ENCODE measurements around the gene SOX6. TPM values are rescaled to one million over a fixed set of nuclear protein-coding genes. Genes with fewer than 3 reads are reported as not detected.

Gene SOX6
- total and polyA plus RNA-seq, 2 donors (not counting 3 experiments of a cell fraction or from before 2014, with no cell fraction given), result 0.14 to 3.7 TPM

DNA sequence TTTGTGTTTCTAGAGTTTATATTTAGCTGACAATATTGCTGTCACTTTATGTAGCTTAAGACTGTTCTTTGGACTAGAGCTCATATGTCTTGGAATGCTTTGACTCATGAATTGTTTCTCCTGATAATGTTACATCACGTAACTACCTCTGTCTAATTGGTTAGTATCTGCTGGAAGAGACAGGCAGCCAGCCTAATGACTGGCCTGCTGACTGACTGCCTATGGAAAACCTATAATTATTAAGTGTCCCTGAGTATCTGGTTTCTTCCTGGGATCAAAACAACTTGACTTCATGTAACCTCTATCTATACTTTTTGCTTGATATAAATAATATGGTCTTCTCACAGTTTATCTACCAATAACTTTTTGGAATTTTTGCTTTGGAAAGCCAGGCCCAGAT, 9.4 kb downstream of the SOX6 start:
- DNase-seq (ENCODE audit: low read depth, low spot score) (no peak), FAIRE-seq (no peak)
- CTCF ChIA-PET, result no interaction called here

More for the DNA sequence above, 9.4 kb downstream of the SOX6 start:
- H3K4me1 ChIP-seq (ENCODE audit: control insufficient read depth, extremely low read depth, insufficient read depth, low read length), result no peaks in the 10 kb centered on the region
- H3K9me1 ChIP-seq (replicated peaks; ENCODE audit: control insufficient read depth, extremely low read depth, insufficient read depth, low read length), result no peaks in the 10 kb centered on the region
- no peak overlapping the region for H3K27ac ChIP-seq (ENCODE audit: insufficient read depth, low read depth, low read length)
- no peaks in the 10 kb centered on the region for H3K27me3 ChIP-seq (ENCODE audit: control insufficient read depth in 2 of 2, insufficient read depth in 2 of 2, low read length in 2 of 2)
- H3K9ac ChIP-seq (replicated peaks; ENCODE audit: extremely low read depth, insufficient read depth, low read length), result no peak overlapping the region
- intact Hi-C loops (cut with micrococcal nuclease), result no loop called here
- no TSS peak for BruUV-seq (replicated peaks)
- no peak overlapping the region for H3K4me3 ChIP-seq (replicated peaks in 1 of 3; ENCODE audit: insufficient read depth in 1 of 3, low read depth in 1 of 3, low read length in 3 of 3)
- H4K20me1 ChIP-seq (replicated peaks; ENCODE audit: control insufficient read depth, extremely low read depth, insufficient read depth, low read length), result no peaks in the 10 kb centered on the region
- no peak overlapping the region for H2AFZ ChIP-seq (ENCODE audit: low read depth, low read length)
- no peak overlapping the region for H3K4me2 ChIP-seq (ENCODE audit: insufficient read depth, low read length)
- no peaks in the 10 kb centered on the region for H3K36me3 ChIP-seq (ENCODE audit: control insufficient read depth in 2 of 2, extremely low read depth in 1 of 2, insufficient read depth in 2 of 2, low read length in 2 of 2)
- dilution Hi-C loops (cut with MboI; ENCODE audit: extremely low pct_ligation_motif_present, low sequenced_read_pairs), result no loop called here
- no peak for TF ChIP-seq JUN (IDR thresholded peaks at IDR 0.05; ENCODE audit: borderline replicate concordance, insufficient read depth, insufficient read length, low read depth)
- TF ChIP-seq FOS (IDR thresholded peaks at IDR 0.05; ENCODE audit: borderline replicate concordance, insufficient read depth, low read length), result no peak
- no peak for TF ChIP-seq GATA2 (IDR thresholded peaks at IDR 0.05; ENCODE audit: insufficient read depth, insufficient read length, low read depth, low read length)
- no peak for TF ChIP-seq POLR2AphosphoS5 (IDR thresholded peaks at IDR 0.05; ENCODE audit: insufficient read depth, low read depth, low read length)
- TF ChIP-seq, protein P1, sequence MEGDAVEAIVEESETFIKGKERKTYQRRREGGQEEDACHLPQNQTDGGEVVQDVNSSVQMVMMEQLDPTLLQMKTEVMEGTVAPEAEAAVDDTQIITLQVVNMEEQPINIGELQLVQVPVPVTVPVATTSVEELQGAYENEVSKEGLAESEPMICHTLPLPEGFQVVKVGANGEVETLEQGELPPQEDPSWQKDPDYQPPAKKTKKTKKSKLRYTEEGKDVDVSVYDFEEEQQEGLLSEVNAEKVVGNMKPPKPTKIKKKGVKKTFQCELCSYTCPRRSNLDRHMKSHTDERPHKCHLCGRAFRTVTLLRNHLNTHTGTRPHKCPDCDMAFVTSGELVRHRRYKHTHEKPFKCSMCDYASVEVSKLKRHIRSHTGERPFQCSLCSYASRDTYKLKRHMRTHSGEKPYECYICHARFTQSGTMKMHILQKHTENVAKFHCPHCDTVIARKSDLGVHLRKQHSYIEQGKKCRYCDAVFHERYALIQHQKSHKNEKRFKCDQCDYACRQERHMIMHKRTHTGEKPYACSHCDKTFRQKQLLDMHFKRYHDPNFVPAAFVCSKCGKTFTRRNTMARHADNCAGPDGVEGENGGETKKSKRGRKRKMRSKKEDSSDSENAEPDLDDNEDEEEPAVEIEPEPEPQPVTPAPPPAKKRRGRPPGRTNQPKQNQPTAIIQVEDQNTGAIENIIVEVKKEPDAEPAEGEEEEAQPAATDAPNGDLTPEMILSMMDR (IDR thresholded peaks at IDR 0.05; ENCODE audit: extremely low read depth in 1 of 2, insufficient read depth in 1 of 2, low read depth in 1 of 2, low read length in 2 of 2), result no peak
- TF ChIP-seq MAX (IDR thresholded peaks at IDR 0.05; ENCODE audit: insufficient read depth, insufficient read length), result no peak
- TF ChIP-seq POLR2A (IDR thresholded peaks at IDR 0.05; ENCODE audit: low read depth, low read length), result no peak
- TF ChIP-seq MYC (IDR thresholded peaks at IDR 0.05; ENCODE audit: low read depth, low read length), result no peak
- no peak for TF ChIP-seq EZH2 (IDR thresholded peaks at IDR 0.05; ENCODE audit: borderline replicate concordance, low read depth, low read length, severe bottlenecking)
- no peaks in the 10 kb centered on the region for H3K9me3 ChIP-seq (replicated peaks; ENCODE audit: control insufficient read depth, insufficient read depth, low read length)
- H3K79me2 ChIP-seq (ENCODE audit: control insufficient read depth, insufficient read depth, low read length), result no peaks in the 10 kb centered on the region
- POLR2A ChIA-PET, result no interaction called here
